ENCODE results near the gene NFE2L2.
"Not testable (repeated sequence)": the region's sequence is repeated elsewhere in the genome, so short reads cannot be mapped to it uniquely, and the experiment has no call there.

The NFE2L2 gene

DNA sequence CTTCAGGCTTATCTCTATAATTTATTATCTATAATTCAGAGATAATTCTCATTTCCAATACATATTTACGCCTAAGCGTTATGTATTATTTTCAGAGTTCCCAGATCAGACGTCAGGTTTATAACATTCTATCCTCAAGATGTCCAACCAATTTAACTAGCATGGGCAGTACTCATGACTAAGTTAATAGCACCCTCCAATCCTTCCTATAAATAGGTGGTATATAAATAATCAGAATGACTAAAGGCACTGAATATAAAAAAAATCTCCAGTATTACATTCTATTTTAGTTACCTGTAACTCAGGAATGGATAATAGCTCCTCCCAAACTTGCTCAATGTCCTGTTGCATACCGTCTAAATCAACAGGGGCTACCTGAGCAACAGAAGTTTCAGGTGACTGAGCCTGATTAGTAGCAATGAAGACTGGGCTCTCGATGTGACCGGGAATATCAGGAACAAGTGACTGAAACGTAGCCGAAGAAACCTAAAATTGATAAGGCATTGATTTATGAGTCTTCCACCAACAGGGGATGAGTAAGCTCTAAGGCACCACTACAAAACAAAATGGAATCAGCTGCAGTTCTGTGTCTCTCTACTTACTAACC, 32.3 kb downstream of the NFE2L2 start:
- FAIRE-seq = no peak

DNA sequence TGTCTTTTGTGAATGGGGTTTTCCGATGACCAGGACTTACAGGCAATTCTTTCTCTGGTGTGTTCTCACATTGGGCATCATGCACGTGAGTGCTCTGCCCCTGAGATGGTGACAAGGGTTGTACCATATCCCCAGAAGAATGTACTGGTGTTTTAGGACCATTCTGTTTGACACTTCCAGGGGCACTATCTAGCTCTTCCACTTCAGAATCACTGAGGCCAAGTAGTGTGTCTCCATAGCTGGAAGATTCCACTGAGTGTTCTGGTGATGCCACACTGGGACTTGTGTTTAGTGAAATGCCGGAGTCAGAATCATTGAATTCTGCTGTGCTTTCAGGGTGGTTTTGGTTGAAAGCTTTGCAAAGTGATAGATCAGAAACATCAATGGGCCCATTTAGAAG, 33.3 kb downstream of the NFE2L2 start:
- FAIRE-seq = no peak

DNA sequence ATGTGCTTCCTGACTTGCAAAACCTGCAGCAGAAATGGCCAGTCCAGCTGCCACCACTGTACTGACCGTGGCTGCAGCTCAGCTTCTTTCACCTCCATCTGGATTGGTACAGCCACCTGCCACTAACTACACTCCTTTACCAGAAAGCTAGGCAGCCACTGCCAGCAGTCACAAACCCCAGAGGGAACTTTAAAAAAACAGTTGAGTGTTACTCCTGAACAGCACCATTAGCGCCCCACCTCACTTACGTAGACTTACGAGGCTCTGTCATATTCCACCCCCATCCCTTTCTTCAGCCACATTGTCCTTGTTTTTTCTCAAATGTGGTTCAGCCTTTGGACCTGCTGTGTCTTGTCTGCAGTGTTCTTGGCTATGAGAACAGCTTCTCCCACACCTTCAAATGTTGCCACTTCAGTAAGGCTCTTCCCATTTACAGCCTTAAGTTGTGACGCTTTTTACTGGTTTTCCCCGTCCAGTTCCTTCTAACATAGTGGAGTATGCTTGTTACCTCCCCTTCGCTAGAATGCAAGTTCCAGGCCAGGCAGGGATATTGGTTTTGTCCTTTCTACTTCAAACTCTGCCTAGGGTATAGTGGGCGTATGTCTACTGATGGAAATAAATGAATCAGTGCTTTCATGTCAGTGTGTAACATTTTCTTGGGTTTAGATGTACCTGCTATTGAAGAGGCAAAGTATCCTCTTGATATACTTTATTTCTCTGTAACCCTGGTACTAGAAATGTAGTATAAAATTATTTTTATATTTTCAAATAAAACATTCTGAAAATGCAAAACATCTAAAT, 34.9 kb downstream of the NFE2L2 start:
- FAIRE-seq = no peak

DNA sequence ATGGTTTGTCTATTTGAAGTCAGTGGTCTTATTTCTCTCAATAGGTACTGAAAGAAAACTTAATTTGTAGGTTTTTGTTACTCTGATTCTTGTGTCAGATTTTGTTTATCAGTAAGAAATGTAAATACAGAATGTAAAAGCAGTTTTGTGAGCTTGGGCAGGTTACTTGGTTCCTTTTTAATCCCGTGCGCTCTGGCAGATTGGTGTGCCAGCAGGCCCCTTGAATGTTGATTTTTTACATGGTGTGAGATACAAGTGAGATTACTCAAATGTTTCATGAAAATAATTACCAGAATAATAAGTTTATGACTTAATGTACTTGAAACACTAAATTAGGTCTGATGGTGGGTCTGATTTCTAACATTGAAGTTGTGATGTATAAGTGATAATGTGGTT, 38.6 kb downstream of the NFE2L2 start:
- FAIRE-seq = peak; percentile 60

DNA sequence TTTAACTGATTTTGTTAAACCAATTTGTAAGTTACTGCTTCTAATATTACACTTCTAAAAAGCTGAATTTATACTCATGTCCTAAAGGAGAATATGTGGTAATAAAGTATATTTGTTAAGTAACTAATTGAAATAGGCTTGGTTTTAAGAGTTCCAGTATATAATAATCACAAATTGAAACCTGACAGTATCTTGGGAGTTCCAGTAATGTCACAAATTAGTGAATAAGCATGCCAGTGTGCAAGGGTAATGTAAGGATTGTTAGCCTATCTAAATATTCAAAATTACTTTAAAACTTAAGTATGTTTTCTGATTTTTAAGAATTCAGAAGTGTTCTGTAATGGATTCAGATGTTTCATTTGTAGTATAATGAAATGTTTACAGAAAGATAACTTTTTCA, 41.1 kb downstream of the NFE2L2 start:
- peak; percentile 90 for FAIRE-seq

DNA sequence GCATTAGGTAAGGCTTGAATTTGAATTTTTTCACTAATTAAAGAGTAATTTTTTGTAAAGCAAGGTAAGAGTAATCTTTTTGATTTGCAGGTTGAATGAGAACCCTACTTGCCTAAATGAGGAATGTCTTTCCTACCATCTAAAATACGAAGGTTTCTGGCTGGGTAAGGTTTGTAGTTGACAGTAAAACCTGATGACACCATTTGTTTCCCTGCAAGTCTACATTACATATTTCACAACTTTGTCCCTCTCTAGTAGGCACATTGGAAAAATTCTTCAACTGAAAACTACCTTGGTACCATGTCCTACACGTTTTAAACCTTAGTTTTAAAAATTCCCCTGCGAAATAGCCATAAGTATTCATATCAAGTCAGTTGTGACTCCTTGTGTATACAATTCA, 42.6 kb downstream of the NFE2L2 start:
- no peak for FAIRE-seq

DNA sequence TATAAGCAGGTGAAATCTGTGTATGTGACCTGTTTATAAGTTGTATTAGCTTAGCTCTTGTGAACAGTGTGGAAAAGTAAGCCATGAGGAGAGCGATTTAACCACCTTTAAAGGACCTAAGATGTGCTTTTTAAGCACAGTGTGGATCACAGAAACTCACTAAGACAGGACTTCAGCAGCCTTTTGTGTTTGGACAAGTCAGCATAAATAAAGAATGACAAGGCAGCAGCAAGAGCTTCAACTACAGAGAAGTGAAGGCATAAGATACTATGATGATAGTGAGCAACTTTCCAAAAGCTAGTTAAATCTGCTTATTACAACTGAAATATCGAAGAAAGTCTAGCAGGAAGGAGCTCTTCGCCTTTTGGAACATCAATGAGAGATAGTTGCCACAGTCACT, 43.0 kb downstream of the NFE2L2 start:
- FAIRE-seq = no peak

DNA sequence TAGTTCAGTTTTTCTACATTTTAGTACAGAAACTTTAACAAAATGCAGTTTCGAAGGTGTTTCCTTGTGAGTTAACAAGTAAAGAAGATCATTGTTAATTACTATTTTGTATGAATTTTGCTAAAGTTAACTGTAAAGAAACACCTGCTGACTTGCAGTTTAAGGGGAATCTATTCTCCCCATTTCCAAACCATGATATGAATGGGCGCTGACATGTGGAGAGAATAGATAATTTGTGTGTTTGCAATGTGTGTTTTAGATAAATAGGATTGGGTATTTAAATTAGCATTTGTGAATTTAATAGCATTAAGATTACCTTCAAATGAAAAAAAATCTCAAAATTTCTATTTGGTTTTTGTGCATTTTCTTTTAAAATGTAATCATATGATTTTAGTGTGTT, 44.7 kb downstream of the NFE2L2 start:
- FAIRE-seq = peak; percentile 54

DNA sequence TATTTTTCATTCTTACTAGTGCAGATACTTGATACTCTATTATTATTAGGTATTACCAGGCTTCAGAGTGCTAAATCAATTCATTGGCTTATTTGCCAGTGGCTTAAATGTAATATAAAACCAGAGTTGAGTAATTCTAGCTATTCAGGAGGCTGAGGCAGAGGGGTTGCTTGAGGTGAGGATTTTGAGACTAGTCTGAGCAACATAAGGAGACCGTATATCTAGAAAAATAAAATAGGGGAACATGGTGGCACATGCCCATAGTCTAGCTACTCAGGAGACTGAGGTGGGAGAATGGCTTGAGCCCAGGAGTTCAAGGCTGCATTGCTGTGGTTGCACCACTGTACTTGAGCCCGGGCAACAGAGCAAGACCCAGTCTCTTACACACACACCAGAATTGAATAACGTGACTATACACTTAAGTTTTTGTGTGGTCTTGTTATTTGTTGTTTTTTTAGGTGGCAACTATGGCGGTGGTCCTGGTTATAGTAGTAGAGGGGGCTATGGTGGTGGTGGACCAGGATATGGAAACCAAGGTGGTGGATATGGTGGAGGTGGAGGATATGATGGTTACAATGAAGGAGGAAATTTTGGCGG, 47.2 kb downstream of the NFE2L2 start:
- no peak for FAIRE-seq

DNA sequence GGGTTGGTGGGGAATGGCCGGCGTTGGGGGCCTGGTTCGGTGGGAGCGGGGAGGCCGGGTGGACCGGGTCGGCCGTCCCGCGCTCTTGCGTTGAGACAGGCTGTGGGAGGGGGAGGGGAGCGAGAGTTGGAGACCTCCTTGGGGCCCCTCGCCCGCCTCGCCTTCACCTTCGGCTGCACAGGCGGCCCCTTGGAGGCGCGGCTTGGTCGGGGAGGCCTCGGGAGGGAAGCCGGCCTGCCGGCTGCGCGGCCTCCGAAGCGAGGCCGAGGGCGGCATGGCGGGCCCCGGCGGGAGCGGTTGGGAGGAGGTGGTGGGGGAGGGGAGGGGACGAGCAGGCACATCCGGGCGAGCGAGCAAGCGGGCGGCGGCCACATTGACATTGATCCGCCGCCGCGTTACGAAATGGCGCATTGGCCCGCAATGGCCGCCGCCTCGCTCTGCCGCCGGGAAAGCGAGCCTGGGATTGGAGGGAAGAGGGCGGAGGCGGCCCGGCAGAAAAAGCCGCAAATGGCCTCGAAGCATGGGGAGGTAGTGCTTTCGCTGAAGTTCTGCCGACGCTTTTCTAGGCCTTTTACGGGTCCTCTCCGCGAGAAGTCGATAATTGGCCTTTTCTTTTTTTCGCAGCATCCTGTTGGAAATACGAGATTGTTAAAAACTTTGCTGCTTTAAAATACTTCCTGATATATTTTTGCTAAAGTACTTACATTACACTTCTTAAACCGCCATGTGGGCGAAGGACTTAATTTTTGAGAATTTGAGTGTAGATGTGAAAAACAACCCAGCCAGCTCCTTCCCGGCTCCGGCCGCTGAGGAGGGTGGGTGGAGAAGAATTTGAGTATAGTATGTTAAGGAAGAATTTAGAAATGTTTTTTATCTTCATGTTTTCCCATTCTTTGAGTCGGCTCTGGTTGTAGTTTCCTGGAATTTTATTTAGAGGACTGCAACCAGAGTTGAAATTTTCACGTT, 51.4 kb downstream of the NFE2L2 start:
- FAIRE-seq = no peak

DNA sequence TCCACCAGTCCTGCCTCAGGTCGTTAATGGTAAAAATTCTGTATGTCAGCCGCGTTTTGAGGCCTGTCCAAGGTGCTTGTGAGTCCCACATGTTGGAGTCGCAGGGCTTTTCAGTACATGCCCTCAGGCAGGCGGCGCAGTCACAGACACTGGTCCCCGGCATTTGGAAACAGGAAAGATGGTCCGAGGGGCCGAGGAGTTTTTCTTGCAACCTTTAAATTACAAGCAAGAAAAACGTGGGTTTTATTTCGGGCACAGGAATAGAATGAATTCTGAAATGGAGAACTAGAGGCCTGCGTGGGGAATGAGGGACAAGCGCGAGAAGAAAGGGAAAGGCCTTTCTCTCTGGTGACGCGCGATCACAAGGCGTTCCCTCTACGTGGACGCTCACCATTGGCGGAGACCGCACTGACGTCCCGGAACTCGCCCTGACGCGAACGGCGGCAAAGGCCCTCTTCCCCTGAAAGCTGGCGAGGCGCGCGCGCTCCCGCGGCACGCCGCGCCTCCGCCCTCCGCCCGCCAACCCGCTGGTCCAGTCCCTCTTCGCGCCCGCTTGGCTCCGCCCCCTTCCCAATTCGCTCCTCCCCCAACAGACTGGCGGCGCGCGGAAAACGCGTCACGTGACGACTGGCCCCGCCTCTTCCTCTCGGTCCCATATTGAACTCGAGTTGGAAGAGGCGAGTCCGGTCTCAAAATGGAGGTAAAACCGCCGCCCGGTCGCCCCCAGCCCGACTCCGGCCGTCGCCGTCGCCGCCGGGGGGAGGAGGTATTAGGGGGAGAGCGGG, 52.2 kb downstream of the NFE2L2 start, which contains the start of gene HNRNPA3:
Gene HNRNPA3 (plus strand): TSS at position 689 of the 785 bp plus-strand sequence. CDS start 6 bp downstream, at position 695.
- peak; percentile 68 for FAIRE-seq

DNA sequence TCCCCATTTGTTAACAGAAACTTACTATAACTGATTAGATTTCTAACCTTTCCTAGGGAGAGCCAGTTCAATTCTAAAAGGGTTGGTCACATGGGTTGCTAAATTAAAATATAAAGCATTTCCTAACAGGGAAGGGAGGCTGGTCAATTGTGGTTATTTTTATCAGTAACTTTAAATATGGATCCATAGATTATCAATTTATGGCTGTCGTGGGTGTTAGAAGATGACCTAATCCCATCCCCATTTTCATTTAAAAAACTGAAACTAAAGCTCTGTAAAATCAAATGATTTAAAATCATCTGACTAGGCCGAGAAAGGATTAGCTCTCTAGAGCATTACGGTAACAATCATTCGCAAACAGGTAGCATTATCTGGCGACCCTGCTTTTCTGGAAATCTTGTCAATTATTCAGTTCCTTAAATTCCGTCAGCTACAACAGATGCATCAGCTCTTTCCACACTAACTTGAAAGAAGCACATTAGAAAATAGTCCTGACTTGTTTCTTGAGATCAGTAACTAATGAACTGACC, 52.9 kb downstream of the NFE2L2 start:
- no peak for FAIRE-seq

DNA sequence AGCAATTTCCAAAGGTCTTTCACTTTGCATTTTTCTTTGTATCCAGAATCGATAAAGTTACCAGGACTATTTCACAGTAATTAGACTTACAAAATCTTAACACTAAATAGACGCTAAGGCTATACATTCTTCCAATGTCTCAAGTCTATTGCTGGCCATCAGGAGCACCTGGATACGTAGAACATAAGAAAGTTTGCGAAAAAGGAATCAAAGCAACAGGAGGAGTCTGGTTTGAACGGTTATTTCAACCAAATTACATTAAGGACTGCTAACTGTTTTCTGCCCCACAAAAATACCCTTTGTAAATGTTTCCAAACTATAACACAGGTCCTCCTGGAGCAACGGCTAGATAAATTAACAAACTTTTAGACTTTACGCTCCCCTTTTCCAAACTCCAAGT, 53.4 kb downstream of the NFE2L2 start:
- no peak for FAIRE-seq

DNA sequence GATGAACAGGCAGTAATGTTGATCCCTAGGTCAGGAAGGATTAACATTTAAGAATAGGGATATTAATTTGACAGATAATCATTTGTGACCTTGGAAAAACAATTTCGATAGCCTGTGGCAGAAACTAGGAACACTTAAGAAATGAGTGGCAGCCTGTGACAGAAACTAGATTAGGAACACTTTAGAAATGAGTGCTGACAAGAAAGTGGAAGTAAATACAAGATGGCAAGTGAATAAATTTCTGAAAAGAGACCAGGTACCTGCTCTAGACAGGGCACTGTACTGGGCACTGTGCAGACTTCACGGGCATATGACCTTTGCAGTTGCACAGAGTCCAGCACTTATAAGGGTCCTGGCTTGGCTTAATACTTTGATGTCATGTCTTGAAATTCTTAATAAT, 57.4 kb downstream of the NFE2L2 start:
- FAIRE-seq = no peak

DNA sequence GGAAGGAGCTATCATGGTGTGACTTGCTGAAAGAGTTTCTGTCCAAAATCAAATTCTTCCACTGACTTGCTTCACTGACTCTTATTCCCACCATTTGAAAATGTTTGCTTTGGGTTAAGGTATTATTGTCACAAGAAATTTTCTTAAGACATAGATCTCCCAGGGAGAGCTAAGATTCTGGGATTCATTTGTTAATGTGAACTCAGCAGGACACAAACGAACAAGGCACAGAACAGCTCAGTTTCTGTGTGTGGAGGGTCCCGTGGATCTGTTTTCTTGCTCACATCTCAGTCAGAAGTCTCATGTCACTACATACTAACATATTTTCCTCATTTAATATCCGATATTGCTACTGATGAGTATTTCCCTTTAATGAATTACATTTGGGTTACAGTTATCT, 60.1 kb downstream of the NFE2L2 start:
- FAIRE-seq = no peak

DNA sequence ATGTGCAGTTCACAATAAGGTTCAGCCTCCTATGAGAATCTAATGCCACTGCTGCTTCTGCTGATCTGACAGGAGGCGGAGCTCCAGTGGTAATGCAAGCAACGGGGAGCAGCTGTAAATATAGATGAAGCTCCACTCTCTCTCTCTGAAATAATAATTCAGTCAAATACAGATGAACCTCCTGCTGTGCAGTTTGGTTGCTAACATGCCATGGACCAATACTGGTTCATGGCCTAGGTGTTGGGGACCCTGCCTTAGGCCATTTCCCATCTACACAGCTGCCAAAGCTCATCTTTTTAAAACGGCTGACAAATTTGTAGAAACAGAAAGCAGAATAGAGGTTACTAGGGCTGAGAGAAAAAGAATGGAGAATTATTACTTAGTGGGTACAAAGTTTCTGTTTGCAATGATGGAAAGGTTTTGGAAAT, 62.6 kb downstream of the NFE2L2 start:
- FAIRE-seq = no peak

DNA sequence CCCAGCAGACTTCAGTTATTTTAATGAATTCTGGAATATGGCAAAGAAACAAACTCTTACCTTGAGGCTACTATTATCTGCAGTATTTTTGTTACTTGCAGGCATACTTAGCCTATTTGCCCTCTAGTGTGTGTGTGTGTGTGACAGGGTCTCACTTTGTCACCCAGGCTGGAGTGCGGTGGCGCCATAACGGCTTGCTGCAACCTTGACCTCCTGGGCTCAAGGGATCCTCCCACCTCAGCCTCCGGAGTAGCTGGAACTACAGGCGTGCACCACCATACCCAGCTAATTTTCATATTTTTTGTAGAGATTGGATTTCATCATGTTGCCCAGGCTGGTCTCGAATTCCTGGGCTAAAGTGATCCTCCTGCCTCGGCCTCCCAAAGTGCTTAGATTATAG, 64.1 kb downstream of the NFE2L2 start:
- not testable (repeated sequence) for FAIRE-seq

DNA sequence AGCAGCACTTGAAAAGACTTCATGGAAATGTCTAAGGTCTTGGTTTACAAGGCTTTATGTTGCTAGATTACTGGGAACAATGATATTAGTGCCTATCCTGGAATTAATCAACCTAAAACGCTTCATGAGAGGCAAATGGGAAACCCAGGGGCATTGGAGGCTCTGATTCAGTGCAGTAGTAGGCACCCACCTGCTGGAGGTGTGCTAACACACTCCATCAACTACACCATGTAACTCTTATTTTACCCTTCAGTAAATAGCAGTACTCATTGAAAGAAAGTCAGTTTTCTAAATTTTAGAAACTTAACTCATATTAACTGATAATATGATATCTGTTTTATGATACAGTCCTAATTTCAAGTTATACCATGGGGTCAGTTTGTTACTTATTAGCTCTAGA, 69.3 kb downstream of the NFE2L2 start:
- FAIRE-seq = no peak

DNA sequence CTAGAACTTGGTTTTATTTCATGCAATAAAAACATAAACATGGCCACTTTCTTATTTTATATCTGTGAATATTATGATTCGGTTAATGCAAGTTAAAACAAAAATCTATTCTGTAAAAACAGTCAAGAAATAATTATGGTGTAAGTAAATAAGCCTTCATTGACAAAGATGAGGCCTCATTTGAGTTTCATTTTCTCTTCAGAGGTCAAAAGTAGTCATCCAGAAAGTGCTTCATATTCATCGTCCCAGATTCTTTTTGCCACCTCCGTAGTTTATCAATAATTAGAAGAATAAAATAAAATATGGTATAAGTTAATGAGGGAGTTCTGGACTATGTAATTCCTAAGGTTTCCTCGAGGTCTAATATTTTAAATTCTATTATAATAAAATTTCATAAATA, 71.3 kb downstream of the NFE2L2 start:
- FAIRE-seq = no peak

DNA sequence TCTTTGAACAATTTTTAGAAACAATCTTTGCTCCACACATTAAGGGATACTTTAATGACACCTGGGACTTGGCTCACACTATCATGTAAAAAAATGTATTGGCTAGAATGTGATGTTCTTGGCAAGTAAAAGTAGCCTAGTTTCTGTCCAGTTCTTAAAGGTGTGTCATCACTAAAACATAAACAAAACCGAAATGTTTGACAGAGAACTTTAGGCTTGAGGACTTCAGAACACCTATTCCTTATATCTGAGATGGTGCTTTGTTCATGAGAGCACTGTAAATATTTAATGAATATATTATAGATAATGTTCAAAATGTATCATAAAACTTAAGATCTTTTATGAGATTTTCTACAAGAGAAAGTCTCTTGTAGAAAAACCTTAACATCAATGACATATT, 71.7 kb downstream of the NFE2L2 start:
- peak; percentile 32 for FAIRE-seq

DNA sequence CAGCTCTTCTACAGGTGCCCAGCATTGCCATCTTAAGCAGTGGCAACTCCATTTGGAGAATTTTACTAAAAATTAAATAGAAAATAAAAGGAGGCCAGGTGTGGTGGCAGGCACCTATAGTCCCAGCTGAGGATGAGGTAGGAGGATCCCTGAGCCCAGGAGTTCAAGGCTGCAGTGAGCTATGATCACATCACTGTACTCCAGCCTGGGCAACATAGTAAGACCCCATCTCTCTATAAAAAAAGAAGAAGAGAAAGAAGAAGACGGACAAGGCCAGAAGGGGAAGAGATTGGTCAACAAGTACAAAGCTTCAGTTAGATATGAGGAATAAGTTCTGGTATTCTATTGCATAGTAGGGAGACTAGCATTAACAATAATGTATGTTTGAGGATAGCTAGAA, 73.6 kb downstream of the NFE2L2 start:
- FAIRE-seq = no peak

All from TTC549 (cell line).